Cerebellar nuclear complex (tissue), 1 donor: ENCODE measurements around the gene ITGA3.
A peak's percentile ranks its signal among the peaks of the same experiment; 100 is the strongest.

Experiments
- DNase-seq, 2 experiments: peaks; one replicate each; lab custom pipeline; 2025; lab: John Stamatoyannopoulos, UW

ITGA3 gene

DNA sequence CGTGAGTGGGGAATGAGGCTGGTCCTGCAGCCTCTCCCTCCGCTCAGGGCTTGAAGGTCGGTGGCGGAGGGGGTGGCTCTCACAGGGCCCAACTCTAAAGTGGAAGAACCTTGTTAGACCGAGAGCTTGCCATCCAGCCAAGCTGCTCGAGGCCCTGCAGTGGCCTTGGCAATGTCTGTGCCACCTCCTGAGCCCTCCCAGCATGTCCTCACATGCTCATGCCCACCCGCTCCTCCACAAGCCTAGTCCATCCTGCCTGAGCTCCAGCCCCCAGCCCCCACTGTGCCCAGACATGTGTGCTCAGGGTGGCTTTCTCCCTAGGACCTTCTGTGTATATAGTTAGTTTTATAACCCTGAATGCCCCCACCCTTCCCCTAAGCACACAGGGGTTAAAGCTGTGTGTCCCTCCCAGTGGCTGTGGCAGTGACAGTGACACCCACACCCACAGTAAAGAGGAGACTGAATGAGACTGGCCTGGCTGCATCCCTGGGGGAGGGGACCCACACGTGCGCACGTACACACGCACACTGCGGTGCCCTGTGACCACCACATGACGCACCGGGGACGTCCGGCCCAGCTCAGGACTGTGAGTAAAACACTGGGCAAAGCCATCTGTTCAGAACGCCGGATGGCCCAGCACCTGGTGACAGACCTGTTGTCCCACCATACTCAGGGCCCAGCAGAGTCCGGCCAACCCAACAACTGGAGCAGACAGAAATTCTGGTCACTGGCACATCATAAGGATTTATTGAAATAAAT is 54.9 kb downstream of the ITGA3 start:
- DNase-seq, result peak in 1 of 2 experiments; percentile 62

DNA sequence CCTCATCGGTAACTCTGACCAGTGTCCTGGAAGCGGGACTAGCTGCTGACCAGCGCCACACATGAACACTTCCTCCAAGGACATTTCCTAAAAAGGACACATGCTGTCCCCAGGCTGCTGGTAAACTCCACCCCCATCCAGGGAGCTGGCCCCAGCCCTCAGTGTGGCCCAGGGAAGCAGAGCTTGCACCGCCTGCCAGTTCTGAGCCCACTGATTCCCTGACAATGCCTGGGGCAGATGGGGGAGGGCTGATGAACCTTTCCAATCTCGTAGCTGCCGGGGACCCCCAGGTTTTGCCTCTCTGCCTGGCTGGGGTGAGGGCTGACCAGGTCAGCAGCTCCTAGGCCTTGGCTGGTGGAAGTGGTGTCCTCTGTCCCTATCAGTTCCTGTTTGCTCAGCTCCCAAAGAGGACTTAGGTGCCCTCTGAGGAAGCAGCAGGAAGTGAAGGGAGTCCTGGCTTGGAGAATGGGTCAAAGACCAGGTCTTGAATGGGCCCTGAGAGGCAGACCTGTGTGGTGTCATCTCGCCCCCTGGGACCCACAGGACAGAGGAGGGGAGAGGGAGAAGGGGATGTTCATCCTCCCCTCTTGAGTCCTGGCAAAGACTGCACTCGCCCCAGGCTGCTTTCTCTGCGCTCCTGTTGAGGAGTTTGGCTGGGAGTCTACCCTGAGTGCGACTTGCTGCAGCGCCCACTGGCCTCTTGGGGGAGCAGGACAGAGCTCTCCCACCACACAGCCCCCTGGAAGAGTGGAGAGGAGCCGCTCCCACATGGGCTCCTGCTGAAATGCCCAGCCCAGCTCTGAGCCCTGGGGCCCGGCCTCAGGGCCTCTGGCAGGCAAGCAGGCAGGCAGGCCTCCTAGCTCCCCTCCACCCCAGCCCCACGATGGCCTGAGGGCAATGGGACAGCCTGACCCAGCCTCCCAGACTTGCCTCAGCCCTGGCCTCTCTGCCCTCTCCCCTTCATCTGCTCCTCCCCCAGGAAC is 56.1 kb downstream of the ITGA3 start:
- peak in 1 of 2 experiments; percentile 73 for DNase-seq

DNA sequence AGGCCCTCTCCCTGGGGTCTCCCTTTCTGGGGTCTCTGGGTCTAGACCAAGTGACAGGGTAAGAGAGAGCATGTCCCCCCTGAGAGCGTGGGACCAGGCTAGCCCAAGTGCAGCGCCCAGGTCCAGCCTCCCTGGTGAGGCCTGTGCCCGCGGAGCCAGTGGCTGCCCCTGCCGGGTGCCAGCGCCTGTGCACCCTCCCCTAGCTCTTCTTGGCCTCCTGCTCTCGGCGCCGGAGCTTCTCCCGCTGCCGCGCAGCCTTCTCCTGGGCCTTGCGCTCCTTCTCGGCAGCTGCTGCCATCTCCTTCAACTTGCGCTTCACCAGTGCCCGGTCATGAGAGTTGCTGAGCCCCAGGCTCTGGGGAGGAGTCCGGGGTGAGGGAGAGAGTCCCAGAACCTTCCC is 56.8 kb downstream of the ITGA3 start:
- no peak for DNase-seq

- DNase-seq, result no peak
Measured at GRCh38 chr17:50113624-50114320, 57.9 kb downstream of the ITGA3 start.

- DNase-seq, result no peak
Measured at GRCh38 chr17:50114401-50114800, 58.5 kb downstream of the ITGA3 start.

DNA sequence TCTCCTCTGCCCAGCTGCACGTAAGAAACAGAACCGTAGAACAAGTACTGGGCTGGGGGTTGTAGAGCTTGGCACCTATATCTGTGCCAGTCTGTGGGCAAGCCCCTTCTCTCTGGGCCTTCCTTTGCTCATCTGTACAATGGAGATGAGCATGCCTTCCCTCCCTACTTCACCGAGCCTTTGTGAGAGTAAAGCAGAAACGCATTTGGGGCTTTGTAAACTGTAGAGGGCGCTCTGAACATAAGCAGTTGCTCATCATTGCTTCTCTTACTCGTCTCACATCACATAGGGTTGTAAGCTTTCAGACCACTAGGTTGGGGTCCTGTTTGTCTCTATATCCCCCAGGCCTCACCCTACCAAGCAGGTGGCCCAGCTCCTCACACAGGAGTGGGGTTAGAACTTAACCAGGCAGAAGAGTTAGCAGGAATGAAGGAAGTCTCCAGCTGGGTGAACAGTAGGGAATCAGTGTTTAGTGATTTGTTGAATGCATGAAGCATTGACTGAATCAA is 59.0 kb downstream of the ITGA3 start:
- DNase-seq, result no peak

GRCh38 chr17:50115756-50116155 is 59.8 kb downstream of the ITGA3 start:
- DNase-seq, result no peak

- no peak for DNase-seq
Measured at GRCh38 chr17:50117202-50118051, 61.5 kb downstream of the ITGA3 start.

DNA sequence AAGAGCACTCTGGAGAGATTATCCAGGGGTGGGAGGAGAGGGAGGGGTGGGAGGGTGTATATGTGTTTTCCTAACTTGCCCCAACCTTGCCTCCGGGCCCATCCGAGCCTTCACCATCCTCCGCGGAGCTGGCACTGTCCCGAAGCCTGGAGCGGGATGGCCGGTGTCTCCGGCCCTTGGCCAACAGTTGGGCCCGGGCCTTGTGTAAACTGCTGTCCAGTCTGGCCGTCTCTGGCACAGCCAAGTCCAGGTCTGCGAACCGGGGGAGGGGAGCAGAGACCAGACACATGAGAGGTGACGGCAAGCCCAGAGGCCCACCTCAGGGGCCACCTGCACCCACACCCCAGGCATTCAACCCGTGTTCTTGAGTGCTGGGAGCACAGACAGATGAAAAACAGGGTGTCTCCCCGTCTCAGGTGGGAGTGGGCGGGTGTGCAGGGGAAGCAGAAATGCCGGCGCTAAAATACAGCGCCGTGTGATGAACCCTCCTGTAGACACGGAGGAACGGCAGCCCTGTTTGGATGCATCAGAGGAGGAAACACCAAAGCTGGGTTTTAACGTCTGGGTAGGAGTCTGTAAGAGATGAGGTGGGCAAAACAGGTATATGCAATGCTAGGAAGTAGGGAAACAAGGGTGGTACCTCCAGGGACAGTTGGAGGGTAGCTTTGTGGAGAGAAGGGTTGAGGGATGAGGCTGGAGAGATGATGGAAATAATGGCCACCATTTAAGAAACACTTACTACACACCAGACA is 62.3 kb downstream of the ITGA3 start:
- DNase-seq, result peak in 1 of 2 experiments; percentile 45

DNA sequence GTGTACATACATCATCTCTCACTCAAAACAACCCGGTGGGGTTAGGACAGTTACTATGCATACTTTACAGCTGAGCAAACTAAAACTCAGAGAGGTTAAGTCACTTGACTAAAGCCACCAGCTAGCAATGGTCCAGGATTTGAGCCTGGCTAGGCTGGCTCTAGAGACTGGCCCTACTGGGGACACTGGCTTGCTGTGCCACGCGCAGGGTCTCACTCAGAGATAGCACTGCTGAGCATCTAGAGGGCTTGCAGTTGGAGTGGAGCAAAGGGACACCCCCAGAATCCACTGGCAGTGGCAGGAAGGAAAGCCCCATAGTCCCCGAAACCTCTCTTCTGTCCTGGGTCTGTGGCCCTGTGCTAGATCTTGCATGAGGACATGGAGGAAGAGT is 62.9 kb downstream of the ITGA3 start:
- DNase-seq, result no peak

- no peak for DNase-seq
Measured at GRCh38 chr17:50120475-50121253, 64.8 kb downstream of the ITGA3 start.

- no peak for DNase-seq
Measured at GRCh38 chr17:50122945-50123344, 67.0 kb downstream of the ITGA3 start.

DNA sequence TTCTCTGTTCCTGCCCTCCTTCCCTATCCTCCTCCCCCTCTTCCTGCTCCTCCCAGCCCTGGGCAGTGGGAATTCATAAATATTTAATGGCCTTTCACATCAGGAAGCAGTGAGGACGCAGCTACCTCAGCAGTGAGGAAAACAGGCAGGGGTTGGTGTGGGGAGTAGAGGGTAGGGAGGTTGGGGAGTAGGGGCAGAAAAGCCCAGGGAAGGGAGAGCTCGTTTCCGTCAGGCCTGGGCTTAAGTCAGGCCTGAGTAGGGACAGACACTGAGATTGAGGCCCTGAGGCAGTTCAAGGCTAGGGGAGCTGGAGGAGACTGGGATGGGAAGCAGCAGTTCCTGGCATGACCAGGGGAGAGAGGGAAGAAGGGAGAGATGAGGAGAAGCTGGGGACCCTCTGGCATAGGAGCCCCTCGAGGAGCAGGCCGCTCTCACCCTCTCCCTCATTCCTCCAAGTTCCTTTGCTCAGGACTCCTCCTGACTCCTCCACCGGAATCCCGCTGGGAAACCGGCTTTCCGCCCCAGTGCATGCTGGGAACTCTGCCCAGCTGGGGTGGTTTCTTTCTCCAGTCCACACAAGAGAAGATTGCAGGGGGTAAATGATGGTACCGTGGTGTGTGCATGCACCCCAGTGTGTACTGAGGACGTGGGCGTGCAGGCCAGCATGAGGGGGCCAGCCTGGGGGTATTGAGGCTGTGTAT is 67.9 kb downstream of the ITGA3 start:
- no peak for DNase-seq

GRCh38 chr17:50125420-50125997 is 69.6 kb downstream of the ITGA3 start:
- no peak for DNase-seq

DNA sequence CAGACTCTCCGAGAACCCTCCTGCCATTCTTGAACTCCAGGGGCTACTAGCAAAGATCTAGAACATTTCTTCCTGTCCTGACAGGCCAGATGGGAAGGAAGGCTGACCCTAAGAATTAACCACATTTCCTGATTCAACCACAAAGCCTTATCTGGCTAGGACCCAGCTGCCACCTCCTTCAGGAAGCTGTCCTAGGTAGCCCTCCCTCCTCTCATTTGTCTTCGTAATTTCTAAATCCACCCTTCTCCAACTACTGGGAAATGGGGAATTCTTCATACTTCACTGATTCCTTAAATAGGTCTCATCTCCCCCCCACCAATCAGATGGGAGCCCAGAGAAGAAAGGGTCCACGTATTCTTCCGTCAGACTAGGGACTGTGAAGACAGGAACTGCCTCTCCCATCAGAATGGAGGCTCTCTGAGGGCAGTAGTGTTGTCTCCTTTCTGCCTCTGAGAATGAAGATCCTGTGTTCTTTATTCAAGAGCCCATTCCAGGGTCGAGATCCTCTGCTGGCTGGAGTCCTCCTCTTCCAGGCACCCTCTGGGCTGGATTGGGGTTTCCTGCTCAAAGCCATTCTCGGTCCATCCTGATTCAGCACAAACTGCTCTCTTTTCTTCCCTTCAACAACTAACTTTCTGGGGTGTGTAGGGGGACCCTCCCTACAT is 71.9 kb downstream of the ITGA3 start:
- DNase-seq, result no peak

GRCh38 chr17:50128441-50129352 is 72.8 kb downstream of the ITGA3 start:
- no peak for DNase-seq

DNA sequence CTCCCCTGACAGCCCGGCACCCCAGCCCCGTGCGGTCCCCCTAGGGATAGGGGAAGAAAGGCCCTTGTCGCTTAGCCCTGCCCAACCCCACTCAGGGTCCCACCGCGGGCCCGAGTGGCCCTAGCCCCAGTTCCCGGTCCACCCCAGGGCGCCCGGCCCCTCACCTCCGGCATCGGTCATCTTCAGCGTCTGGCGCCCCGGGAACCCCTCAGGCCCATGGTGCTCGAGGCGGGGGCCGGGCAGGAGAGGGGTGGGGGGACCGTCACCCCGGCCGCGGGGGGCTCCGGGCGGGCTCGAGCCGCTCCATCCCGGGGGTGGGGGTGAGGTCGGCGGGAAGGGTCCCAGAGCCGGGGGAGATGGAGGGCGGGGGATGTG is 73.4 kb downstream of the ITGA3 start:
- no peak for DNase-seq
